GM18517 (cell line): ENCODE data around the gene VEZF1.

Experiments used
- ATAC-seq: cut with Tn5 transposase; IDR thresholded peaks from one replicate; pipeline ENCODE4 v1.9.1; 2021; ENCODE audit warnings: mild to moderate bottlenecking, moderate library complexity; ENCODE audit not compliant: unreplicated experiment

Gene VEZF1

GRCh38 chr17:57999010-57999495, 11.0 kb upstream of the VEZF1 start:
- no peak for ATAC-seq

GRCh38 chr17:57997085-57997809, 9.2 kb upstream of the VEZF1 start:
- ATAC-seq = no peak

GRCh38 chr17:57995076-57995956, 7.3 kb upstream of the VEZF1 start:
- ATAC-seq = peak; percentile 61

DNA sequence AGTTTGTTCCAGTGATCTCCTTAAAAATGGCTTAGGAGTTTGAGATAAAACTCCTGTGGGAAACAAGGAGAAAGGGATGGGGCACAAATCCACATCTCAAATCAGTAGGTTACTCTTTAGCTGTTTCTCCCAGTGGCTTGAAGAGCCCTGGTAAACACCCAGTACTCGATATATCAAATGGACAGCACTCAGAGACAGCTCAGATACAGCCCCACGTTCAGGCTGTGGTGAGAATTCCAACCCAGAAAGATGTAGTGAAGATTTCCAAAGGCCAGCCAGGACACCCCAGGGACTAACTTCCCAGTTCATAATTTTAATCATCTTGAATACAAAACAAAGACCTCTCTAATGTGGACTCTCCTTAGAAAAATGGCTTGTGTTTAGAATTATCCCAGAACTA, 6.4 kb upstream of the VEZF1 start:
- no peak for ATAC-seq

DNA sequence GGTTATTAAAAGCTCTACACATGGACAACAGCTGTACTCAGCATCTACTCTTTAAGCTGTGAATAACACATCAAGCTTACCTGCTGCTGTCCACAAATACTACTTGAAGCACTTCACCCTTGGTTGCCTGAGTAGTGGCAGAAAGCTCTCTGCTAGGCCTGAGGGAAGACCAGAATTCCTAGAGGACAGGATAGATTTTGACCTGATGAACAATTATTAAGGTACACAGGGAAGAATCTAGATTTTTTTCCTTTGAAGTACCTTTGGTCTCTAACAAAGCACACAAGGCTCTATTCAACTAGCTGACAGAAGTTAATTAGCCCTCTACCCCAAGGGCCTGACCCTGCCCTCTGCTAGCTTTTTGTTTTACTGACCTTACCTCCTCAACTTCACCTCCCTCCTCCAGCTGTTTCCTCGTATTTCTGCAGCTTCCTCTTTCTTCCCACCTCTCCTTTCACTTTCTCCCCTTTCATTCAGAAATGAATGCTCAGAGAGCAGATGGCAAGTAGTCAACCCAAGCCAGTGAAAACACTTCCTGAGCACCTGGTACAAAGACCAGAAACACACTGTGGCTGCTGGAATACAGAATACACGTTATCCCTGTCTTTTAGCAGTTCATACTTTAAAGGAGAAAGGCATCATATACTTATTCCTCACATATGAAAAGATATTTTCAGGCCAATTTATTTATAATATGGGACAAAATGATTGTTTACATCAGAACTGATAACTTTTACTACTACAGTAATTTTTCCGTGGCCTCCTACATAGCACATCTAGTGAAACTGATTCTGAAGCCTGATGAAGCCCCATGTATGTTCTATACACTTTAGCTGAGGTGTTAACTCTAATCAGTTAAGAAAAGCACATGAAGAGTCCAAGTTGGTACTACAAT, 5.7 kb upstream of the VEZF1 start:
- no peak for ATAC-seq

- no peak for ATAC-seq
These were observed 3.5 kb upstream of the VEZF1 start for GRCh38 chr17:57991537-57991936.

- ATAC-seq = no peak
These were observed 2.0 kb upstream of the VEZF1 start for GRCh38 chr17:57990037-57990436.

DNA sequence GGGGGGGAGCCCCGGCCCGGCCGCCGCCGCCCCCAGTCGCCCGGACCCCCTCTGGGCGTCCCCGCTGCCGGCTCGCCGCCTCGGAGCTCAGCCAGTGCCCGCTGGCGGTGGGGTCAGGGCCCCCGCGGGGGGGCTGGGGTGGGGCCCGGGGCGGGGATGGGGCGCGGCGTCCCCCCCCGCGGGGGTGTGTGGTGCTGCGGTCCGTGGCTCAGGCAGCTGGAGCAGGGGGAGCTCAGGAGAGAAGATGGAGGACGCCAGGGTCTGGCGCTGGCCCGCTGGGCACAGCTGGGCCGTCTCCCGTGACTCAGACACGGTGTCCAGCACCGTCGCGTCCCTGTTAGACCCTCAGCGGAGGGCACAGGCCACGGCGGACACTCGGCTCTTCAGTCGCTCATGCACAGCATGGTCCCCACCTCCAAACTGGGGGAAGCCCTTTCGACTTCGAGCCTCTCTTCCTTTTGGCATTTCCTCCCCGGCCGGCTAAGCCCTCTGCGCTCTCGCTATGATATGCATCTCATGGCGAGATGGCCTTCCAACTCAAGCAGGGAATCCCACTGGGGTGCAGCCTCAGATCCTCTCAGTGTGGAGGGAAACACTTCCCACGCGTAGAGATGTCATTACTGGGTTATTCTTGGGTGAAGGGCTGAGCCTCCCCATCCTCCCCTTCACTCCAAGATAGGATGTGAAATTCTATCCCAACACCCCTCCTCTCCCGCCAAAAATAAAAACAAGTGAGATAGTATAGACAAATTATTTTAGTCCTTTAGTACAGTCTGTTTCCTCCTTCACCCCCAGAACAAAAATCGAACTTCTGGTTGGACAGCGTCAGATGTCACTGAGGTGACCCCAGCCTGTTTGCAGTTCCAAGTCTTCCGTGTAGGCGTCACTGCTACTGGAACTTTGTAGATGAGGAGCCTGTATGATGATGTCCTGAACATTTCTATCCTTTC, 522 bp upstream of the VEZF1 start:
- peak; percentile 64 for ATAC-seq

- no peak for ATAC-seq
These were observed 1.0 kb downstream of the VEZF1 start for GRCh38 chr17:57986841-57987580.

DNA sequence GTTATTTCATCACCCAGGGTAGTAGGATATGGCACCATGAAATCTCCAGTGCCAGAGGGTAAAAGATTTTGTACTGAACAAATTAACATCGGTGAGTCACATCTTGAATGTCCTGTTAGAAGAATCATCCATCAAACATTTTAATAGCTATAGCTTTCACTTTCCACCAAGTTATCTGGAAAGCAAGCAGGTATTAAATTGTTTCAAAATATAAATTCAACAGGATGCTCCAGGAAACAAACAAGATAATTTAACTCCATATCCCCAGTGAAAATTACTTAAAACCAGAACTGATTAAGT, 2.4 kb downstream of the VEZF1 start:
- ATAC-seq = no peak

DNA sequence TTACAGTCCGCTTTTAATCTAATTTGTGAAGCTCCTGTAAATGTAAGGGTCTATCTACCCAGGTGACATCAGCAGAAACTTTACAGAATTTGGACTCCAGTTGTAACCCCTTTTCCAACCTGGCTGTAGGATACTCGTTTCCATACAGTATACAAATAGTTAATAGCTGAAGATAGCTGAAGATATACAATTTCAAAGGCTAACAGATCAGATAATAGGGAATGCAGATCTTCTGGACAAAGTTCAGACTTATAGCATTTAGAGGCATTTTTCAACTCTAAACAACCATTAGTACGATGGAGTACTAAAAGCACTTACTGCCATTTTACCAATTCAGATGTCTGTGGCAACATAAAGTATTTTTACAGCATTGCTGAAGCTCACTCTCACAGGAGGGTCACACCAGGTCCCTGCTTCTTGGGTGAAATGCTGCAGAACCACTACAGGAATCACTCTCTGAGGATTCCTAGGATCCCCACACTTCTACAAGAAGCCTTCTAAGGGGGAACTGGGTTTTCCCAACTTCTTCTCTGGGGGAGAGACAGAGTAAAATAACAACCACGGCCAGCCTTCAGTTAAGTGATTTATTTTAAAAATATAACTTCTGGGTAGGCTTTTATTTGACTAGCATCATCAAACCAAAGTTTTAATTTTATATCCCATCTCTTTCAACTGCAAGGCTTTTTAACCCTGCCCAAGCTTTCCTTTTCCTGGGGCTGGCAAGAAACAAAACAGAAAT, 2.9 kb downstream of the VEZF1 start:
- no peak for ATAC-seq

DNA sequence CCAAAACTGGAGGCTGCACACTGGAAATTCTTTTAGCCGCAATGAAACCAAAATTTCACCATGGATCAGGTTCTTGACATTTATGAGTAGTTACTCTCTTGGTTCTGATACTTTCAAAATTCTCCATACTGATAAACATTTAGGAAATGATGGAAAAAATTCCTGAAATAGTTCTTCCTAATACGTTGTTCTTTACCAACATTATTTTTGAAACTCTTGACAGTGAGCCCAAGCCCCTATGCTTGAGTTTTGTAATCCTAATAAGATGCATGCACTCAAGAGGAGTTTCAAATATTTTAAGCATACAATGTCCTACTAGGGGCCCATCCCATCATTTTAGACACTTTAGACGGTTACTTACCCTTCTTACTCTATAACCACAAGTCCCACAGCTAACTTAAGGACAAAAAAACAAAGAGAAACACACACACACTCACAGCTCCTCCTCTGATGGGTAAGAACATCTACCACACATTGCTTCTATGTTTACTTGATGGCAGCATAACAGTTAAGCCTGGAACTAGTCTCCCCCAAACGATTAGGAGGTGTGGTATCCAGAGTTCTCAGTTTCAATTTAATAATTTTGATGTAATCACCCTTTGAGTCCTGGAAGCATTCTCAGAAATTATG, 3.7 kb downstream of the VEZF1 start:
- ATAC-seq = no peak

DNA sequence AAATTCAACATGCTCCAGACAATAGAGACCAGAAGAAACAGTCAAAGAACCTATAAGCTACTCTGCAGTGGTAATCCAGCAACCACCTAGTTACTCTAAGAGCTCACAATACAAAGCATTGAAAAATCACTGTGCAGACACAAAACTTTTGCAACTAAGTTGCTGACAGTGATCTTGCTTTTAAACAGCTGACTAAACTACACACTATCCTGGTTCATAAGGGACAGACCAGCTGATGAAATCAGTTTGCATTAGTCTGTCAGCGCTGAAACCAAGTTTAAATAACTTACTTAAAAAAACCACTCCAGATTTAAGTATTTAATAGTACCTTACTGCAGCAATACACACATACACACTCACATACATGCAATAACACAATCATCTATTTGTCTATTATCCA, 4.6 kb downstream of the VEZF1 start:
- no peak for ATAC-seq

DNA sequence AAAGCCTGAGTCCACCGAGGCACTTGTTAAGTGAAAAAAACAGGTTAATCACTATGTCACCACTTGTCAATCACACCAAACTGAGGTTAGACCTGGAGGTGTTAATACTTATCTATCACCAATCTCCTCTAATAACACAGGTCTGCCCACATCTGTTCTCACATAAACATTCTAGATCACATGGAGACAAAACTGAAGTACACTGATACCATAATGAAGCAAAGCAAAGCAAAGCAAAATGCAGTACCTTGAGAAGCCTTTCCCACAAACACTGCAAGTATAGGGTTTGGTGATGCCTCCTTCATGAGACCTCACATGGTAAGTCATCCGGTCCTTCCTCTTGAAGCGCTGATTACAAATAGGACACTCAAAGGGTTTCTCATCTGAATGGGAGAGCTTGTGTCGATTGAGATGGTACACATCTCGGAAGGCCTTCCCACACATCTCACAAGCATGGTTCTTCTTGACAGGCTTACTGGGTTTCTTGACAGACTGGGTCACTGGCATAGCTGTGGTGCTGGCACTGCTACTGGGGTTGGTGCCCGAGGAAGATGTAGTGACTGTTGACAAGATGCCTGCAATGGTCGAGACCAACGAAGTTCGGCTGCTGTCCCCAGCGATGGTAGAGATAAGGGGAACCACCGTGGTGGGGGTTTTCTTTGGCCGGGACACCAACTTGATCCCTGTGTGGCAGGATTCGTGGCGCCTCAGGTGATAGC, 5.4 kb downstream of the VEZF1 start:
- no peak for ATAC-seq

DNA sequence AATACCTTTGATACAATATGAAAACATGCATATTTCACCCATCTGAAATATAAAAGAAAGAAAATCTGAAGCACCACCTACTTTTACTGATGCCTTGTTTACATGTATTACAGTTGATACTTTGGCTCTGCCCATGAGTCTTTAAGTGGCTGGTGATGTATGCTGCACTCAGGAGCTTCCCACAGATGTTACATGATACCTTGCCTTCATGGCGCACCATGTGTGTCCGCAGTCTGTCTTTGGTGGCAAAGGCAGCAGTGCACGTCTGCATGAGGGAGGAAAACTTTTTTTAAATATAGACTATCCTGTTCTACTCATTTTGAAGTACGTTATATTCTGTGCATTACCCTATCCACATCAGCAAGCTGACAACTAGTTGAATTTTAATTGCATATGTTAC, 7.5 kb downstream of the VEZF1 start:
- no peak for ATAC-seq

GRCh38 chr17:57979076-57979475, 9.0 kb downstream of the VEZF1 start:
- no peak for ATAC-seq

DNA sequence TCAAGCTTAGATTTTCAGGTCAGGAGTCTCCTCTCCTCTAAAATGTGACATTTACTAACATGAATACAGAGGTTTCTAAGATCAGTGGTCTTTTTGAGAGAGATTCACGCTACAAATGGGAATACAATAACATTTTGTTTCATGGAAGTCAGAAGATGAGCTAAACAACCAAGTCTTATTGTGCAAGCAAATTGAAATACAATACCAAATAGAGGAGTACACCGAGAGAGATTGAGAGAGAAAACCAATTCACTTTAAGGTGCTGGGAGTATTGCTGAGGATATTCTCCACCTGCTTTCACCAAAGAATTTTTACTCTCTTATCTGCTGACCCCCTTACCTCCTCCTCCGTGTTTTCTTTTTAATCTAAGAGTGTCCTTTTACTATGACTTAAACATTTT, 11.5 kb downstream of the VEZF1 start:
- no peak for ATAC-seq

DNA sequence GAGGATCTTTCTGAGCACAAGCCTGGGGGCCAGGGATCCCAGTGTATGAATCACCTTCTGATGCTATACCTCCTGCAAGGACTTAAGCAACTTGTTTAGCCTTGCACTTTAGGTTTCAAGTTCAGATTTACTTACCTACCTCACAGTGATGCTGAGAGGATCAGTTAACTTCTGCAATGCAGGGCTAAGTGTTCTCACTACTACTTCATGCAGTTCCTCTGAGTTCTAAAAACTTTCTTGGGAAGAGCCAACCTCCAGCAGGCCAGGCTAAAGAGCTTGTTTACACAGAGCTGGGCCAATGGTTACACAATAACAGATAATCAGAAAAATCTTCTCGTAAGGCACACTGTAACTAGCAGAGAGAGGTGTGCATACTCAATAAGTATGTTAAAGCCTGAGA, 13.0 kb downstream of the VEZF1 start:
- no peak for ATAC-seq
